Posterior cingulate gyrus (tissue), 11 donors: Measurements from ENCODE around the gene VSTM4.
A peak's percentile ranks its signal among the peaks of the same experiment; 100 is the strongest.

Experiments used
- DNase-seq, 10 donors: peaks; one replicate each; pipeline versions ENCODE4 v3.0.0 to v3.0.0-alpha.2; 2020 to 2021; ENCODE audit warnings: mixed read lengths in 3 of 10
- intact Hi-C: fragments of 100-400 bp; cut with DNase I; formaldehyde crosslinking; loops from one replicate; pipeline ENCODE4 v1.15.1; 2023

Gene VSTM4

DNA sequence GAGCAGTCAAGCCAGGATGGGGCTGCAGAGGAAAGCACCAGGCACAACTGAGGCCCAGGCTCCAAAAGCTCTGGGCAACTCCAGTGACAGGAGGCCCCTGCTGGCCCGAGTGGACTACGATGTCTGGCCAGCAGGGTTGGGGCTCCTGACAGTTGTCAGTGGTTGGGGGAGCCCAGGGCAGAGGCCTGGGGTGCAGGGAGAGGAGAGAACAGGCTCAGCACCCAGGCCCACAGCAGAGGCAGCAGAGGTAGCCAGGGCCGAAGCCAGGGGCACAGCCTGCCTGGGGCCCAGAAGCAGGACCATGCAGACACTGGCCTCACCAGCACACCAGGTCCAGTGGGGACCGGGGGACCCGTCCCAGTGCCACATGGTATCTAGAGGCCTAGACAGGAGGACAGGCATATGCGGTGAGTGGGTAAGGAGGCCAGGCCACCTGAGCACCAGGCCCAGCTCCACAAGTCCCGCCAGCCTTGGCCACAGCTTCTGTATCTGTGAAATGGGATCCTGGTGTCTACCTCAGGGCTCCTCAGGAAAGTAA is 129.6 kb downstream of the VSTM4 start:
- intact Hi-C loops, result loop anchor here (10.0 kb wide), 1 partner anchor 129 kb away; the partner anchor contains the start of gene VSTM4
- DNase-seq, result no peak

DNA sequence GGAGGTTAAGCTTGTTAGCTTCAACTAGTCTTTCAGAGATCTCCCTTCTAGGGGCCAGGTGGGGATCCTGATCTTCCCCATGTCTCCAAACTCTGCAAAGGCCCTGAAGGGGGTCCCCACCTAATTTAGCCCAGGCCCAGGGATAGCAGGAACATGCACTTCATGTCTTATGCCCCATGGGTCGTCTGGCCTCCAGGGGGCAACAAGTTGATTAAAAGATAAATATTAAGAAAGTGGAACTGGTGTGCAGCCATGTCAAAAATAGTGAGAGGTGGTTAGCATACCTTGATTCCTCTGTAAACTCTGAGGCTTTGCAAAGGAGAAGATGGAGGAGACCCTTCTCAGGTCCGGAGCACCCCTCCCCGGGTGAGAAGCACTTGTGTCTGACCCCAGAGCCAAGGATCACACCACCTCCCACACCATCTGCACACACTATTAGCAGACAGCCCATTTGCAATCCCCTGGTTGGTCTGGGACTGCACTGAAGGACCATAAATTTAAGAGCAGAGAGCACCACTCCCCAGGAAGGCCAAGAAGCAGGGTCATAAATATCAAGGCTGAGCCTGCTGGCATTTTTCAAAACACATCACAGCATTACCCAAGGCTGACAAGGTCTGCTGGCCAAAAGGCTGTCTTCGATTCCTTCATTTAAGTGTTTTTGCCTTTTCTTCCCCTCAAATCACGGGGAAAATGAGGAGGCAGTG is 131.5 kb downstream of the VSTM4 start:
- intact Hi-C loops, result loop anchor here (10.0 kb wide), 1 partner anchor 131 kb away; the partner anchor contains the start of gene VSTM4
- DNase-seq, result no peak

DNA sequence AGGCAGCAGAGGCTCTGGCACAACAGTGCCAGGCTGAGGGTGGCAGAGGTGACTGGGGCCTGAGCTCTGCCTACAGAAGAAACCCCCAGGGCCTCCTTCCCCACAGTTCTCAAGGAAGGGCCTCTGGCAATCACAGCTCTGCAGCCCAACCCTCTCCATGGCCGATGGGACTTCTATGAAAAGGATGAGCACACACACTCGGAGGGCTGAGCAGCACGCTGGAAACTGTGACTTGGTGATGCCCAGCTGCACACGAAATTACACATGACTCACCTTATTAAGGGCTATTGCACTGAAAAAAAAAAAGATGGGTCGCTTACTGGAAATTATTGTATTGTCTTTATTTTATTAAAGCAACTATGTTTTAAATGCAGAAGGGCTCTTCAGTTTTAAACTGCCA is 132.7 kb downstream of the VSTM4 start:
- intact Hi-C loops, result loop anchor here (10.0 kb wide), 1 partner anchor 132 kb away; the partner anchor contains the start of gene VSTM4
- no peak for DNase-seq

DNA sequence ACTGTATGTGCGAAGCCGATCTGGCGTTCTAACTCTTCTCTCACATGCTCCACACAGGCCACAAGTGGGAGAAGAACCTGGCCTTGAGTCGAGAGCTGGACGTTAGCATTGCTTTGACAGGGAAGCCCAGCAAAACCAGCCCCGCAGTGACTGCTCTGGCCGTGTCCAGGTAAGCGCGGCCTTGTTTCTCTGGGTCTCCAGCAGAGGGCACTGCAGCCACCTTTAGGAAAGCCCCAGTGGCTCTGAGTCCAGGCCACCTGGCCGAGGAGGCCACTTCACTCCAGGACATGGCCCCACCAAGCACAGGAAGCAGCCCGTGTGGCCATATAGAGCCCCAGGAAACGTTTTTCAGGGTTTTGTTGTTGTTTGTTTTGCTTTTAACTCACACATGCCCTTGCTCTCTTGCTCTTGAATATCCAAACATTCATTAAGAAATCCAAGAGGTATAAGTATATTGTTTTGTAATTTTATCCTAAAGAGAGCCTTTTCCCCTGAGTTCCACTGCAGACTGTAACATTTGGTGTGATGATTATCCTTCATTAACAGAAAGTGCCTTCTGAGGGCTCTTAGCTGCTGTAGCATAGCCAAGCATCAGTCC is 133.9 kb downstream of the VSTM4 start:
- intact Hi-C loops, result loop anchor here (1.0 to 10.0 kb wide), 2 partner anchors 133 to 180 kb away; partner anchors contain the start of gene VSTM4
- peak in 5 of 10 donors; percentile 48 to 91 (median 62) for DNase-seq

DNA sequence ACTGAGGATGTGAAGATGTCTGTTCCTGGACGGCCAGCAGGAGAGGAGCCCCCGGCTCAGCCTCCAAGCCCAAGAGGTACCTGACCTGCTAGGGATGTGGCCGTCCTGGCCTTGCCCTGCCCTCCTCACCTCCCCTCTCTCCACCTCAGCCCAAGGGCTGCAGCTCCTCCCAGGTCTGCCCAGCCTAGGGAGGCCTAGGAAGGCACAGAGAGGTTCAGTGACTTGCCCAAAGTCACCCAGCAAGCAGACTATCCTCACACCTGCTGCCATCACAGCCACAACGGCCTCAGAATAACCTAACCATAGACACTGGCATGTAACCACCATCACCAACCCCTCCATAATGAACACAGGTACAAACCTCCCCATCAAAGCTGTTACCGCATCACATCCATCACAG is 137.0 kb downstream of the VSTM4 start:
- intact Hi-C loops, result loop anchor here (10.0 kb wide), 1 partner anchor 536 kb away; no protein-coding TSS in a partner anchor
- DNase-seq, result no peak

DNA sequence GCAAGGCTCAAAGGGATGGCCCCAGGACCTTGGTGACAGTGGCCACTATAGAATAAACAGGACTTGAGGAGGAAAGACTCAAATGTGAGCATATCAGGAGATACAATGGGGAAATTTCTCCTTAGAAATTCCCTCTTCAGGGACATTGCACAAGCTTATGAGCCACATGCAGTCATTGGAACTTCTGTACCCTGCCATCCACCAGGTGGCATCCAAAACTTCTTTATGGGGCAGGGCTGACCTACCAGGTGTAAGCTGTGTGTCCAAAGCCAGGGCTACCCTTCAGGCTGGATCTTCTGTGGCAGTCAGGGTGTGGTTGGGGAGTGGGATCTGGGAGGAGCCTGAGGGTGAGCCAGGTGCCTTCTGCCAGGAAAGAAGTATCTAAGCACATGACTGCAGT is 139.1 kb downstream of the VSTM4 start:
- intact Hi-C loops, result loop anchor here (10.0 kb wide), 1 partner anchor 539 kb away; no protein-coding TSS in a partner anchor
- peak in 1 of 10 donors; percentile 26 for DNase-seq

DNA sequence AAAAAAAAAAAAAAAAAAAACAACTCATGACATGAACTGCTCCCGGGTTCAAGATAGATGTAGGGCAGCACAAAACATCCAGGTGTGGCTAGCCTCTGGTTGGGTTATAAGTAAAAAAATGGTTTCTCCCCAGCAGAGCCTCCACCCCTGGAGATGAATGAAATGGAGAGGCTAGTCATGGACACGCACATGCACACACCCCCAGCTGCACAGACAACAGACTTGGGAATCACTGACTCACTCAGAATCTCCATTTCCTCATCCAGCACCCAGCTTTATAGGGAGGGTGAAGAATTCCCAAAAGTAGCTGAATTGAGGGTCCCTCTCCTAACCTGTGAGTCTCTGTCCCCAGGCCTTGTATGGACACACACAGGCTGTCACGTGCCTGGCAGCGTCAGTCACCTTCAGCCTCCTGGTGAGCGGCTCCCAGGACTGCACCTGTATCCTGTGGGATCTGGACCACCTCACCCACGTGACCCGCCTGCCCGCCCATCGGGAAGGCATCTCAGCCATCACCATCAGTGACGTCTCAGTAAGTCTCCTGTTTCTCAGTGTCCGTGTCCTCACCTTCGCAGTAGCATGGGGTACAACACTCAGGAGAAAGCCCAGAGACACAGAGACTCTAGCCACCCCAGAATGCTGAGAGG is 140.7 kb downstream of the VSTM4 start:
- intact Hi-C loops, result loop anchor here (10.0 kb wide), 1 partner anchor 540 kb away; no protein-coding TSS in a partner anchor
- no peak for DNase-seq

DNA sequence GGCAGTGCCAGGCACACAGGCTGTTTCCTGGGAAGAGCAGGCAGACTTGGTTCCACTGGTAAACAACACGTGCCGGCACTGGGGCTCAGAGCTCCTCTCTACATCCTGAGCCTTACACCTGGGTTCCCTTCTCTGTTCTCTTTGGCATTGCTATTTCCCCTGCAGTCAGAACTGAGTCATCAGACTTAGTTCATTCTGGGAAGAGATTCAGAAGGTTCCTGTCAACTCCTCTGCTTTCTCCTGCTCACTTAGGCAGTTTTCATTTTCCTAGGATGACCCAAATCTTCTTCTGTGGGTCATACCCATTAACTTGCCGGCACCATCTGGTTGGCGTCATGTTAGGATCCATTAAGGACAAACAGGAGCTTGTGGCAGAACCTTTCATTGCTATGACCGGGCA is 142.3 kb downstream of the VSTM4 start:
- no peak for DNase-seq
- intact Hi-C loops, result loop anchor here (10.0 kb wide), 1 partner anchor 542 kb away; no protein-coding TSS in a partner anchor

DNA sequence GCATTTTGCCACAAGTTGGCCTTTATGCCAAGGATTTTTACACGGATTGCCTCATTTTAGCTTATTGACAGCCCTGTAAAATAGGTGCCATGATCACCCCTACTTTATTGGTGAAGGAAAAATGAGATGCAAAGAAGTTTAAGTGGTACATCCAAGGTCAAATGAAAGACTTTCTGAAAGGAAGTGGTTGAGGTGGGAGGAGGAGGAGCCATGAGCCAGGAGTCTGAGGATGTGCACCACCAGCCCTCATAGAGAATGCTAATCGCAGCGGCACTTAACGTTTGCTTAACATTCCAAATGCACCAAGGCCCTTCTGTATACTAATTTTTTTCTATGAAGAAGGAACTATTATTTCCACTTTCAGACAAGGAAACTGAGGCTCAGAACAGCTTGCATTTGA is 144.7 kb downstream of the VSTM4 start:
- no peak for DNase-seq
- intact Hi-C loops, result loop anchor here (10.0 kb wide), 1 partner anchor 544 kb away; no protein-coding TSS in a partner anchor

DNA sequence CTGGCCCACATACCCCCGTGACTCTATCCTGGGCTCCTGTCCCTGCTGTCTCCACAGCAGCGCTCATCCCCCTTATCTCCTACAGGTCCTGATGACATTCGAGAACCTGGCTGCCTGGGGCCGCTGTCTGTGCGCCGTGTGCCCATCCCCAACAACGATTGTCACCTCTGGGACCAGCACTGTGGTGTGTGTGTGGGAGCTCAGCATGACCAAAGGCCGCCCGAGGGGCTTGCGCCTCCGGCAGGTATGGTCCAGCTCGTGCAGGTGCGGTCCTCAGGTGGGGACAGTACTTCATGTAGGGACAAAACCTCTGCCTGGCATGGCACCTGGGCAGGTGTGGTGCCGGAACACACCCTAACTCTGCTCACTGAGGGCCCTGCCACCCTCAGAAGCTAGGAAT is 145.3 kb downstream of the VSTM4 start:
- no peak for DNase-seq
- intact Hi-C loops, result loop anchor here (10.0 kb wide), 1 partner anchor 545 kb away; no protein-coding TSS in a partner anchor

DNA sequence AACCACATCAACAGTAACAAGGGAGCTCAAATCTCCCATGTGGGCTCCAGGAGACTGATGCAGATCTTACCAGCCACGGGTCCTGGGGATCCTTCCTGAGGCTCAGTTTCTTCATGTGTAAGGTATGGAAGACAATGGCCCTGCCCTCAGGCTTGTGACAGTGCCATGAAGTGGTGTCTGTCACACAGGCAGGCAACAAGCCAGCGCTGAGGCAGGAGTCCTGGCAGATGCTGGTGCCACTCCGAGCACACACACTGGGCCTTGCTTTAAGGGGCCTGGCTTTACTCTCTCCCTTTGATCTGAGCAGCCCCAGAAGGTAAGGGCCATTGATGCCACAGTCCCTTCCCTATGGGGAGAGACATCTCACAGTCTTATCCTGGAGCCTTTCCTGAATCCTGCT is 147.3 kb downstream of the VSTM4 start:
- DNase-seq, result peak in 1 of 10 donors; percentile 36

DNA sequence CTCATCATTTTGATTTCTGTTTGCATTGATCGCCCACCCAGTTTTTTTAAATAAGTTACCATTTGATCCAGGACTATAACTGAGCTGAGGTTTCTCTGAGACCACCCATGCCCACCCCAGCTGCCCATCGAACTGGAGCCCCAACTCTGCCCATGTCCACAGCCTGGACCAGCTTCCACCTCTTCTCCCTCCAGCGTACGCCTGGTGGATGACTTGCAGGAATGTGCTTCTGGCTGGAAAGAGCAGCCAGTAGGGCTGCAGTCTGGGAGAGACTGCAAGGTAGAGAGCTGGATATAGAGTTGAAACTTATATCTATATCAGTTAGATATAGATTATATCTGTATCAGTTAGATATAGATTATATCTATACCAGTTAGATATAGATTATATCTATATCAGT is 149.9 kb downstream of the VSTM4 start:
- intact Hi-C loops, result no loop called here
- peak in 1 of 10 donors; percentile 68 for DNase-seq

More for the DNA sequence above, 147.3 kb downstream of the VSTM4 start:
- intact Hi-C loops, result no loop called here
